HepG2 (cell line): ENCODE results near the gene SMYD2. TPM values are rescaled to one million over a fixed set of nuclear protein-coding genes. Genes with fewer than 3 reads are reported as not detected.

Experiments used
- IKZF4 ChIP-seq: sonication (generic); formaldehyde crosslinking; IDR thresholded peaks from 2 replicates; pipeline ENCODE4 v1.5.1; 2020; ENCODE audit warnings: borderline replicate concordance, mild to moderate bottlenecking, low read depth, missing genetic modification reagents; ENCODE audit errors: not compliant biosample characterization
- SMAD1 ChIP-seq: sonication (generic); formaldehyde crosslinking; IDR thresholded peaks from 2 replicates; pipeline ENCODE4 v1.4.0; 2020; ENCODE audit warnings: missing genetic modification reagents, low read depth, mild to moderate bottlenecking, borderline replicate concordance
- SP5 ChIP-seq: IDR thresholded peaks from 2 replicates; pipeline ENCODE4 v1.6.1; 2016; ENCODE audit warnings: low read depth, borderline replicate concordance
- ZNF251 ChIP-seq: sonication (generic); formaldehyde crosslinking; IDR thresholded peaks from 2 replicates; pipeline ENCODE4 v1.9.0; 2021; ENCODE audit warnings: mild to moderate bottlenecking, missing genetic modification reagents
- ZNF256 ChIP-seq: sonication (generic); formaldehyde crosslinking; conservative IDR thresholded peaks from 2 replicates; pipeline ENCODE4 v1.4.0; 2020; ENCODE audit warnings: missing genetic modification reagents
- ZNF646 ChIP-seq: sonication (generic); formaldehyde crosslinking; IDR thresholded peaks from 2 replicates; pipeline ENCODE4 v1.9.0; 2021; ENCODE audit warnings: mild to moderate bottlenecking, missing genetic modification reagents
- polyA plus RNA-seq, 8 experiments: library from polyadenylated mRNA; depleted of rRNA in 3 of 8; stranded (reverse) in 7 of 8; unstranded in 1 of 8; fragments of >200 nt; fragmentation: Illumina TruSeq in 4 of 8; extraction: Trizol in 4 of 8; gene quantifications; 2 replicates each; pipeline versions ENCODE4 v1.2.1 to v1.2.3, GENCODE V29; 2011 to 2016; ENCODE audit warnings: low read depth in 4 of 8, missing spikeins in 1 of 8, mixed read lengths in 1 of 8; ENCODE audit not compliant: insufficient read depth in 1 of 8
- total RNA-seq, 5 experiments: library from RNA; depleted of rRNA; stranded (reverse); fragments of >200 nt; fragmentation: Illumina TruSeq; extraction: Trizol; gene quantifications; 2 replicates each; pipeline ENCODE4 v1.2.3, GENCODE V29; 2016; ENCODE audit warnings: low read depth in 1 of 5

The SMYD2 gene
- total and polyA plus RNA-seq, 2 of the 13 experiments (the other 11 are each of a cell fraction or from before 2014, with no cell fraction given): 72.7 to 139 TPM

- TF ChIP-seq ZNF646: no peak
- no peak for TF ChIP-seq ZNF251
- TF ChIP-seq ZNF256 (CRISPR knock-in tag): no peak
- TF ChIP-seq IKZF4: no peak
- no peak for TF ChIP-seq SMAD1 (CRISPR knock-in tag)
- TF ChIP-seq SP5 (CRISPR knock-in tag): no peak
These were observed 40.9 kb downstream of the SMYD2 start (continued) for GRCh38 chr1:214321705-214322453.
